ENCODE measurements around the gene TACSTD2.
A peak's percentile ranks its signal among the peaks of the same experiment; 100 is the strongest.
"Not testable (repeated sequence)": the region's sequence is repeated elsewhere in the genome, so short reads cannot be mapped to it uniquely, and the experiment has no call there.

The TACSTD2 gene, protein sequence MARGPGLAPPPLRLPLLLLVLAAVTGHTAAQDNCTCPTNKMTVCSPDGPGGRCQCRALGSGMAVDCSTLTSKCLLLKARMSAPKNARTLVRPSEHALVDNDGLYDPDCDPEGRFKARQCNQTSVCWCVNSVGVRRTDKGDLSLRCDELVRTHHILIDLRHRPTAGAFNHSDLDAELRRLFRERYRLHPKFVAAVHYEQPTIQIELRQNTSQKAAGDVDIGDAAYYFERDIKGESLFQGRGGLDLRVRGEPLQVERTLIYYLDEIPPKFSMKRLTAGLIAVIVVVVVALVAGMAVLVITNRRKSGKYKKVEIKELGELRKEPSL

DNA sequence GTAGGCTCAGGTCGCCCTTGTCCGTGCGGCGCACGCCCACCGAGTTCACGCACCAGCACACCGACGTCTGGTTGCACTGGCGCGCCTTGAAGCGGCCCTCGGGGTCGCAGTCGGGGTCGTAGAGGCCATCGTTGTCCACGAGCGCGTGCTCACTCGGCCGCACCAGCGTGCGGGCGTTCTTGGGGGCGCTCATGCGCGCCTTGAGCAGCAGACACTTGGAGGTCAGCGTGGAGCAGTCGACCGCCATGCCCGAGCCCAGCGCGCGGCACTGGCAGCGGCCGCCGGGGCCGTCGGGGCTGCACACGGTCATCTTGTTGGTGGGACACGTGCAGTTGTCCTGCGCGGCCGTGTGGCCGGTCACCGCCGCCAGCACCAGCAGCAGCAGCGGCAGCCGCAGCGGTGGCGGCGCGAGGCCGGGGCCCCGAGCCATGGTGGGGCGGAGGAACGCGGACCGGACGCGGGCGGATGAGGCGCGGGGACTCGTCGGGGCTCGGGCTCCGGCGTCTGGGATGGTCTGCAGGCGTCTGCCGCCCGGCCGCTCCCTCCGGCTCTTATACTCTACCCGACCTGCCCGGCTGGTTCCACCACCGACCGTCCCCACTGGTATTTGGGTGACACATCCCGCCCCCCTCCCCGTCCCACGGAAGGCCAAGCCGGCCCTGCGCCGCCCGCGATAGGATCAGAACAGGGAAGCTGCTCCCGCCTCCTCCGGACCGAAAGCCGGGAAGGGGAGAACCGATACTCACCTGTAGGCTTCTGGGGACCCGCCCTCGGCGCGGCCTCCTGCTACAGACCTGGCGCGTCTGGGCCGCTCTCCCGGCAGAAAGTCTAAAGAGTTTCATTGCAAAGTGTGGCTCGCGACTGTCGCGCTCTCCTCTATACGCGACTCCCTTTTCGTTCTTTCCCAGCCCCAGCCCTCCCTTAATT is at the start of gene TACSTD2:
TACSTD2 (minus strand) TSS at position 526 of the 927 bp plus-strand sequence; CDS start at position 430, 96 bp downstream.
- DNase-seq: no peak

DNA sequence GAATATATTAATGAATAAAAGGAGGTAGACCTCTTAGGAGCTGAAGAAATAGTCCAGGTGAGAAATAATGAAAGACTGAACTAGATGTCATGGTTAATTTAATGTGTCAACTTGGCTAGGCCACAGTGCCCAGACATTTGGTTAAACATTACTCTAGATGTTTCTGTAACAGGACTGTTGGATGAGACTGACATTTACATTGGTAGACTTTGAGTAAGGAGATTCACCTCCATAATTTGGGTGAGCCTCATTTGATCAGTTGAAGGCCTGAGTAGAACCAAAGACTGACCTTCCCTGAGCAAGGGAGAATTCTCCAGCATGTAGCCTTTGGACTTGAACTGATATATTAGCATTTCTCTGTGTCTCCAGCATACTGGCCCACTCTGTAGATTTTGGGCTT is 49.2 kb upstream of the TACSTD2 start:
- no peak for DNase-seq

DNA sequence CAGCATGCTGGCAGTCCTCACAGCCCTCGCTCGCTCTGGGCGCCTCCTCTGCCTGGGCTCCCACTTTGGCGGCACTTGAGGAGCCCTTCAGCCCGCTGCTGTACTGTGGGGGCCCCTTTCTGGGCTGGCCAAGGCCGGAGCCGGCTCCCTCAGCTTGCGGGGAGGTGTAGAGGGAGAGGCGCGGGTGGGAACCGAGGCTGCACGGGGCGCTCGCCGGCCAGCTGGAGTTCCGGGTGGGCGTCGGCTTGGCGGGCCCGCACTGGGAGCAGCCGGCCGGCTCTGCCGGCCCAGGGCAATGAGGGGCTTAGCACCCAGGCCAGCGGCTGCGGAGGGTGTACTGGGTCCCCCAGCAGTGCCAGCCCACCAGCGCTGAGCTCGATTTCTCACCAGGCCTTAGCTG is 46.2 kb upstream of the TACSTD2 start:
- DNase-seq: not testable (repeated sequence)

DNA sequence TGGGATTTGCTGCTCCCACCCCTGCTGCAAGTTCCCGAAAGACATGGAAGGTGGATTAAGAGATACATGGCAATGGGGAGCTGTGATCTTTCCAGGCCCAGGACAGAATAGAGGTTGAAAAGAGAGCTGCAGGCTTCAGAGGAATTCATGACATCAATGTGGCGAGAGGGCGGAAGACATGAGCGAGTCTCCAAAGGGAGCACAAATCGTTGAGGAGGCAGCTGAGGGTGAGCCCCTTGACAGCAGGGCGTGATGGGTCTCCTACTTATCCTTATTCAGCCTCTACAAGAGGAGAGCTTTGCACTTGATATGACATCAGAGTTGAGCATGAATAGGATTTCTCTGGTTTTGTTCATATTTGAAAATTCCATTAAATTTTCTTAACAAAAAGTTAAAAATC is 45.5 kb upstream of the TACSTD2 start:
- DNase-seq: no peak

DNA sequence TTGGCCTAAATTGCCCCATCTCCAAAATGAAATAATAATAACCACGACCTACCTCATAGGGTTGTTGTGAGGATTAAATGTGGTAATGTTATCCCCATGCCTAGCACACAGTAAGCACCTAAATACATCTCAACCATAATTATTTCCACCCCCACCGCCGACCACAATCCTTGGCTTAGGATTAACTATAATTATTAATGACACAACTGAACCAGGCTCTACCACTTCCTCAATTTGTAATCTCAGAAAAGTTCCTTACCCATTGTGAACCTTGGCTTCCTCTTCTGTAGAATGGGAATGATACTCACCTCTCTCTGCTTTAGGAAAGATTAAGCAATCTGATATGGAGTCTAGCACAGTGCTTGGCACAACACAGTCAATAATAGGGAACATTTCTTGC is 44.3 kb upstream of the TACSTD2 start:
- DNase-seq: no peak

DNA sequence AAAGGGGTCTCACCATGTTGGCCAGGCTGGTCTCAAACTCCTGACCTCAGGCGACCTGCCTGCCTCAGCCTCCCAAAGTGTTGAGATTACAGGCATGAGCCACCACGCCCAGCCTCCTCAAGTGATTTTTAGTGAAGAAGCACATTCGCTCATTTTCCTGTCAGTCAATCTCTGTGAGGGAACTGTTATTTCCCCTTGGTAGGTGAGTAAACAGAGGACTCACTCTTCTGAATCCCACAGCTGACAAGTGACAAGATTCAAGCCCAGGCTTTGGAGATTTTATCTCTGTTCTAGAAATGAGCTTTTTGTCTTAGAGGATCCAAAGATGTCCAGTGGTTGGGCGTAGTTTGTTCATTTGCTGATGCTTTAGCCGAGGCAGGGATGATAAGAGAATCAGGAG is 43.9 kb upstream of the TACSTD2 start:
- no peak for DNase-seq

DNA sequence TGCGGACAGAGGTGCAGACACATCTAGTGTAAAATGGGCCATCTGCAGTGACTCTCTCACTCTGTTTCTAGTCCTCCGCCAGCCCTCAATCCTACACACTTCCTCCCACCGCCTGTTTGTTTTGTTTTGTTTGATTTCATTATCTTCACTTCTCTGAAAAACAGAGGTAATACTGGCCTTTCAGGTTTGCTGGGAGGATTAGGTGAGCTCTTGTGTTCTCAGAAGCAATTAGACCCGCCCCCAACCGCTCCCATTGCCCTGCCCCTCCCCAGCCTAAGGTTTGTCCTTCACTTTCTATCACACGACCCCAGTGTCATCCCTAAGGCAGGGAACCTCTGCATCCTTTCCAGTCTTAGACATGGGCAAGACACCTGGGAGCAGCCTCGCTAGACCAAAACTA is 43.2 kb upstream of the TACSTD2 start:
- no peak for DNase-seq

DNA sequence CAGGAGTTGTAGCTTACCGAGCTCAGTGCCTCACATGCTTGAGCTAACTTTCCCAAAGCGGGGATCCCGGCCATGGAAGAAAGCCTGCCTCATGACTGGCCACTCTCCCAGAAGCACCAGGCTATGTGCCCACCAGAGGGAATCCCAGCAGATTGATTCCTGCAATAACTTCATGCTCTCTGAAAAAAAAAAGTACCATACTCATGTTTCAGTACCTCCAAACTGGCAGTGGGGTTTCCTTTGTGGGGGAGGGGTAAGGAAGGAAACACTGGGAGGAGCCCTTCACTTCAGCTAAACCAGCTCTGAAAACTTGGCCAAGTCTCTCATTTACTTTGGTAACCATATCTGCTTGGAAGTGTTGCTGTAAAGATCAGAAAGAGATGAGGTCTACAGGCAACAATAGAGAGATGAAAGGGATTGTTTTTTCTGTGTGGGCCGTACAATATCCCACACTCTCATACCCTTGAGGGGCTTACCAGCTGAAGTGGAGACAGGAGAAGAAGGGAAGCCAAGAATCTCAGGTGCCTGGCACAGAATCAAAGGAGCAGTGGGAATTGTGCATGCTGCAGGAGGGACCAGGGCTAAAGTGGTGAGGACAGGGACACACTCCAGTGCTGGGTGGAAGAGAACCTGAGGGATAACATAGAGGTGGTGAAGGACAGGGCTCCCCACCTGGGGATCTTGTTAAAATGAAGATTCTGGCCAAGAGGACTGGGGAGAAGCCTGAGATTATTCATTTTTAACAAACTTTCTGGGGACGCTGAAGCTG is 42.4 kb upstream of the TACSTD2 start:
- DNase-seq: no peak

DNA sequence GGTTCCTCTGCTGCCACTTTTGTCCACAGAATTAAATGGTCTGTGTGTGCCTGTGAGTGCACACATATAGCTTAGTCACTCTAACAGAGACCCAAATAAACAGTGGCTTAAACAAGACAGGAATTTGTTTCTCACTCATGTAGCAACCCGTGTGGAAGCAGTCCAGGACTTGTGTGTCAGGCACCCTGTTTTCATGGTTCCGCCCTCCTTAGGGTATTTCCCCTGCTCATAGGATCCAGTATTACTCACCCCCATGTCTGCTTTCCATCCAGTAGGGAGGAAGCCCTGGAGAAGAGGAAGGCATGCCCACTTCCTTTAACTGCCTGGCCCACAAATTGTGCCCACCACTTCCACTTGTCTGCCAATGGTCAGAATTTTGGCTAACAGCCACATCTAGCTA is 41.3 kb upstream of the TACSTD2 start:
- peak; percentile 82 for DNase-seq

DNA sequence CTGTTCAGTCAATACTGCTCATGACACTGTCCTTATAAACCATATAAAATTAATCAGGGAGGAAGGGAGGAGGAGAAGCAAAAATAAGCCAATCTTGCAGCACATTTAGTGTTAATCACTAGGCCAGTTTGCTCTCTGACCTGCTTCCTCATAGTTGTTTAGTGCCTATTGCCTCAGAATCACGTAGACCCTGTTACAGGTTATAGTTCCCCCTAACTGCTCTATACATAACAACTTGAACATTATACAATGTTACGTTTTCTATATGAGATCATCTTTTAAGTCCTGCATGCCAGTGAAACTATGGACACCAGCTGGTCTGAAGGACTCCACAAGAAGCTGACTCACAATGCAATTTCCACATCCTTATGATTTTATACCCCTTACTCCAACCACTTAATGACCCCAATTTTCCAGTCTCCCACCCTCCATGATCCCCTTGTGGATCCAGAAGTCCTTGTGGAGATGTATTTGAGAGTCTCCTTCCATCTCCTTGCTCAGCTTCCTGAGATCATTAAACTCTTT is 34.9 kb upstream of the TACSTD2 start:
- DNase-seq: no peak

DNA sequence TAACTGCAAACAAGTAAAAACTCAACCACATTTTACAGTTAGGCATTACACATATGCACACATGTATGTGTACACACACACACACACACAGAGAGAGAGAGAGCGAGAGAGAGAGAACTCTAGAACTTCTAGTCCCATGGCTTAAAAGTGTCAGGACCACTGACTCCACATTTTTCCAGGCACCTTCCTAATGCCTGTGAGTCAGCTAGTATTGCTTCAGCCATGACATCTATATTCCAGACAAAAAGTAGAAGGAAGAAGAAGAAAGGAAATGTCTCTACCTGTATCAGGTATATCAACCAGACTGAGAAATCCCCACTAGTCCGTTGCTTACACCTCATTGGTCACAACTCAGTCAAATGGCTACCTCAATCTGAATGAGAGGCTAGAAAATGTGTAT is 31.9 kb upstream of the TACSTD2 start:
- DNase-seq: no peak

DNA sequence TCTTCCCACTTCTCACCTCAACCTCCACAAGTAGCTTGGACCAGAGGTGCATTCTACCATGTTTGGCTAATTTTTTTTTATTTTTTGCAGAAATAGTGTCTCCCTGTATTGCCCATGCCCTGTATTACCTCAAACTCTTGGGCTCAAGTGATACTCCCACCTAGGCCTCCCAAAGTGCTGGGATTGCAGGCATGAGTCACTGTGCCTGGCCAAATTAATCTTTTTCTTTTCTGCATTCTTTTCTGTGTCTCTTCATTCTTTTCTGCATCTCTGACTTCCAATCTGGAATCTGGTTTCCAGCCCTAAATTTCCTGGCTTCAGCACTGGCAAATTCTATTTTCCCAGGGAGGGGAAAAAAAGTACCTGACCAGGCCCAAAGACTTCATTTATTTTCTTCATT is 31.2 kb upstream of the TACSTD2 start:
- no peak for DNase-seq

DNA sequence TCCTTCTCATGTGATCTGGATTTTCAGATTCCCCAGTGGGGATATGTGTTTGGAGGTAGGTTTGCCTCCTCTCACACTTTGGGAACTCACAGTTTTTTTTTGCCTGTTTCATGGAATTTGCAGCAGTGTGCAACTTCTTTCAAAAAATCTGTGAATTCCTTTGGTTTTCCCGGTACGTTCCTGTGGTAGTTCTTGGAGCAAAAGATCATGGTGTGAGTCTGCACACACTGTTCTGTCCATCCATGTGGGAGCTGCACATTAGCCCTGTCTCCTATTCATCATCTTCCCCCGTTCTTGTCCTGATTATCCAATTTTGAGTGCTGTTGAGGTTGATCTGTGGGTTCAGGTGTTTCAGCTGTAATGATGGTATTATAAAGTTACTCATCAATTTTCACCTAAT is 30.3 kb upstream of the TACSTD2 start:
- no peak for DNase-seq

DNA sequence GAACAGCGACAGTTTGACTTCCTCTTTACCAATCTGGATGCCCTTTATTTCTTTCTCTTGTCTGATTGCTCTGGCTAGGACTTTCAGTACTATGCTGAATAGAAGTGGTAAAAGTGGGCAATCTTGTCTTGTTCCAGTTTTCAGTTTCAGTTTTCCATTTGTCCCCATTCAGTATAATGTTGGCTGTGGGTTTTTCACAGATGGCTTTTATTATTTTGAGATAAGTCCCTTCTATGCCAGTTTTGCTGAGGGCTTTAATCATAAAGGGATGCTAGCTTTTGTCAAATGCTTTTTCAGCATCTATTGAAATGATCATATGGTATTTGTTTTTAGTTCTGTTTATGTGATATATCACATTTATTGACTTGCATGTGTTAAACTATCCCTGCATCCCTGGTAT is 24.9 kb upstream of the TACSTD2 start:
- DNase-seq: not testable (repeated sequence)

DNA sequence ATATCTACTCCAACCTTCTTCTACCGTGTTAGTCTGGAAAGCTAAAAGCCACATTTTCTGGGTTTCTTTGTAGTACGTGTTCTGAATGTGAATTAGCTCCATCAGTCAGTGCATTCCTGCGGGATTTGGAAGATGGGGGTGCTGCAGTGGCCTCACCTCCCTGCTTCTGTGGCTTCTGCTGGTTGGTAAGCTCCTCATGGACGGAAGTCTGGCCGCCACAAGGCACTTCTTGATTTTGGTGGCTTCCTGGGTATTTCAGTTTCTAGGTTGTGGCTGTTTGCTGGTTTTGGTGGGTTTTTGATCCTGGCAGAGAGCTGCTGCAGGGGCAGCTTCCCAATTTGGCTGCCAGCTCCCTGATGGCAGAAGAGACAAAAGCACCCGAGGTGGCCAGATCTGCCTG is 20.9 kb upstream of the TACSTD2 start:
- no peak for DNase-seq

DNA sequence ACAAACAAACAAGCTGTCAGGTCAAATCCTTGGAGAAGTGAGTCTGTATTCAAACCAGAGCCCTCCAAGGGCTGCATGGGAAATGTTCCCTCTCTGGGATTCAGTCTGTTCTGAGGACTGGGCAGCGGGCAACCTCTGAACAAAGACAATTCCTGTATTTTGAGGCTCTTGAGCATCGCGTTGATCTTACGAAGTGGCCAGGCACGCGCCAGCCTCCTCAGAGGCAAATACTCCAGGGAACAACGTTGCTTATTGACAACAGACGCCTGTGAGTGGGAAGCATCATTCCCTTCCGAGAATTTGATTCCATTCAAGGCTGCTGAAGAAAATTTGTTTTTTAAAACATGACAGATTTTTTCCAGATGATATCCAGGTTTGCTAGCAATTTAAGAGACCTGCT is 20.0 kb upstream of the TACSTD2 start:
- DNase-seq: no peak

DNA sequence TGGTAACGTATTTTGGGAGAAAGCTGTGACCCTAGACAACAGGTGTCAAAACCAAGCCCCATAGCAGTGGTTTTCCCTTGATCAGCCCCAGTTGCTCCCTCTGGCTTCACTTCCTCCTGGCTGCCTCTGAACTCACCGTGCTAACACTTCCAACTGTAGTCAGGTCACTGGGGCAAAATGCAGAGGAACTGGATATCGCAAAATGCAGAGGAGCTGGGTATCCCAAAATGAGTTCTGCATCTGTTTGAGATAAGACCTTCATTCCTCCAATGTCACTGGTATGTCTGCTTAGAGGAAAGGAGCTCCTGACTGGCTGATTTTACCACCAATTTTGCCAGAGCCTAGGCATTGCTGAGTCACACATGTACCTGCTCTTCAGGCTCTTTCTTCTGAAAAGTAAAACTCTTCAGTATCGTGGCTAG is 19.6 kb upstream of the TACSTD2 start:
- DNase-seq: no peak

DNA sequence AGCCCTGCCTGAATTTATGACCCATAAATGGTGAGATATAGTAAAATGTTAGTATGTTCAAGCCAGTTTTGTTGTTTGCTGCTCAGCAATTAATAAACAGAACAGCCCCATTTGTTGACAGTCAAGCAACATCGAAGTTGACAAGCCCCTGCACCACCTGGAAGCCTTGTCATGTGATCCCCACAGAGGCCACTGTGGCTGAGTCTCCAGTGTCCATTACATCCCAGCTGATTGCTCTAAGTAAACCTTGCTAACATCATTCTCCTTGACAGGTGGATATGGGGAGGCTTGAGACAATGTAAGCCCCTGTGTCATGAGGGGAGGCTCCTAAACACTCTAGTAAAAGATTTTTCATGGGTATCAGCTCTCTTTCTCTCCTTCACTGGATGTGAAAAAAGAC is 17.5 kb upstream of the TACSTD2 start:
- DNase-seq: no peak

DNA sequence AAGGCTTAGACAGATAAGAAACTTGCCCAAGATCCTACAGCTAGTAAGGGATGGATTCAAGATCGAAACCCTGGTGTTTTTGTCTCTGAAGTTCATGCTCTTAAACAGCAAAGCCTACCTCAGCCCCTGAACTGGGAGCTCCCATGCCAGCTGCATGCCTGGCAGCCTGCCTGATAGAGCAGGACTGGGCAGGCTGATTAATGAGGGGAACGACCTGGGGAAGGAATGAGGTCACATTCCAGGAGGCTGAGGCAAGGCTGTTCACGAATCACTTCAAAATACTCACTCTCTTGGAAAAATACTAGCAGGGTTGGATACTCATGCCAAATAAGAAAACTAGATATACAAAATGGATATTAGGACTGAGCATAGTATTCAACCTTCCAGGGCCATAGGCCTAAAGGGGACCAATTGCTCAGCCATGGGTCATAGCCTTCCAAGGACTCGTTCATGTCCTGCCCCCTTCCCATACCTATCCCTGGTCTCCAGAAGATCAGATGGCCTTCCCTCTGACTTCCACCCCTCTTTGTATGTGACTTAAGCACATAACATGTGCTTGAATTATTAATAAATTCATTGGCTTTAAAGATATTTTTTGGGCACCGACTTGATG is 15.6 kb upstream of the TACSTD2 start:
- DNase-seq: peak; percentile 76

DNA sequence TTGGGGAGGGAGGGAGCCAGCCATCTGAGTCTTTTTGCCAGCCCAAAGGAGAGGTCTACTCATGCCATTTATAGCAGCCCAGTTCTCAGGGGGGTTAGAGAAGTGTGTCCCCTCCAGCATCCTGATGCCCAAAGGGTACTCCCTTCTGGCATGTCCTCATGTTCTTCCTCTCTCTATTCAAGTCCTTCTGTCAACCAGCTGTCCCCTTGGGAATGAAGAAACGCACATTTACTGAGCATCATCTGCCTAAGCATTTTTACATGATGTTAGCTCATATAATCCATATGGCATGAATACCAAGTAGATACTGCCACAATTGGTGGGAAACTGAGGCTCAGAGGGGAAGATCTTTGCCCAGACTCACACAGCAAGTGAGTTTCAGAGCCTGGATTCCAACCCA is 14.8 kb upstream of the TACSTD2 start:
- DNase-seq: no peak

DNA sequence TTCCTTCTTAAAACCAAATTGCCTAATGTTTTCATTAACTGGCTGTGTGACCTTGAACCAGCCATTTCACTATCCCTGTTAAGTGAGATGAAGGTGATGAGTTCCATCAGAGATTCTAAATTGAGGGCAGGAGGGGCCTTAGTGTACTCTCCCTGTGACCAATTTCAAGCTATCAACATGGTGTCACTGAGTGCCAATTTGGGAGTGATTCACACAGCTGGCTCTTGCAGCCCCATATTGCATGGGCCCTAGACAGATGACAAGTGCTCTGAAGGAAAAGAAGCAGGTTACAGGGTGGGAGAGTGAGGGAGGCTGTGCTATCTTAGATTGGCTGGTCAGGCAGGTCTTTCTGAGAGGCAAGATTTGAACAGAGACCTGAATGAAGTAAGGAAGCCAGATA is 13.0 kb upstream of the TACSTD2 start:
- no peak for DNase-seq

DNA sequence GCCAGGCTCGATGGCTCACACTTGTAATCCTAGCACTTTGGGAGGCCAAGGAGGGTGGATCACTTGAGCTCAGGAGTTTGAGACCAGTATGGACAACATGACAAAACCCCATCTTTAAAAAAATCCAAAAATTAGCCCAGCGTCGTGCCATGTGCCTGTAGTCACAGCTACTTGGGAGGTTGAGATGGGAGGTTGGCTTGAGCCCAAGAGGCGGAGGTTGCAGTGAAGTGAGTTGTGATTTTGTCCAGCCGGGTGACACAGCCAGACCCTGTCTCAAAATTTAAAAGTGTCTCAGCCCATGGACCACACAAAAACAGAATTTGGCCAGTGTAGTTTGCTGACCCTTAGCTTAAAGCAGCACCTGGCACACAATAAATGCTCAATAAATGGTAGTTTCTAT is 11.3 kb upstream of the TACSTD2 start:
- DNase-seq: no peak

DNA sequence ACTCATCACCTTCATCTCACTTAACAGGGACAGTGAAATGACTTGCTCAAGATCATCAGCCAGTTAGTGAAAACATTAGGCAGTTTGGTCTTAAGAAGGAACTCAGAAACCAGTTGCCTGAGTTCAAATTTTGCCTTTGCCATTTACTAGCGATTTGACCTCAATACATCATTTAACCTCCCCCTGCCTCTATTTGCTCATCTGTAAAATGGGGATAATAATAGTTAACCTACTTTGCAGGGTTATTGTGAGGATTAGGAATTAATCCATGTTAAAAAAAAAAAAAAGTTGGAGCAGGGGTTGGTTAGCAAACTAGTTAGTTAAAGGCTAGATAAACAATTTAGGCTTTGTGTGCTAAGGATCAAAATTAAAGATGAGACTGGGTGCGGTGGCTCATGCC is 10.6 kb upstream of the TACSTD2 start:
- no peak for DNase-seq

Measured in T1000 (cell line).